ENCODE measurements around the gene R3HDM1. TPM values are rescaled to one million over a fixed set of nuclear protein-coding genes. Genes with fewer than 3 reads are reported as not detected.

The R3HDM1 gene
- total and polyA plus RNA-seq, 11 donors = 5.7 to 24.3 (median 17.0) TPM

DNA sequence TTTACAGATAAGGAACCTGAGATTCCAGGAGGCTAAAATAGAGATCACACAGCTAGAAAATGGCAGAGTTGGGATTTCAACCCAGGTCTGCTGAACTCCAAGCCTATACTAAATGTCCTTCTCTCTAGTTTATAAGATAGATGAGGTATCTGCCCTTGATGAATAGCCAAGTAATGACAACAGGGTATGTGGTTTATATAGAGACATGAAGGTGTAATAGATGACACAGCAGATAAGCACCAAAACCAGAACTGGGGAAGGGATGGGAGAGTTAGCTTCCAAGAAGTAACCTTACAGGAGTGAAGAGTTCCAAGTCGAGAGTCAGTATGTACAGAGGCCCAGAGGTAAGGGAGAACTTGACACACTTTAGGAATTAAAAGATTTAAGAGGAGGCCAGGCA lies 105.7 kb downstream of the R3HDM1 start:
- WGBS, 4 donors = 92 to 100% (median 95%) methylated on average over 1 of the region's 1 CpG
- intact Hi-C loops (cut with DNase I) = no loop called here
- H3K27ac ChIP-seq = no peak overlapping the region
- peaks cover 0 to 99% (median 54%) of the 10 kb centered on the region in 9 donors for H3K36me3 ChIP-seq
- TF ChIP-seq, protein P1, sequence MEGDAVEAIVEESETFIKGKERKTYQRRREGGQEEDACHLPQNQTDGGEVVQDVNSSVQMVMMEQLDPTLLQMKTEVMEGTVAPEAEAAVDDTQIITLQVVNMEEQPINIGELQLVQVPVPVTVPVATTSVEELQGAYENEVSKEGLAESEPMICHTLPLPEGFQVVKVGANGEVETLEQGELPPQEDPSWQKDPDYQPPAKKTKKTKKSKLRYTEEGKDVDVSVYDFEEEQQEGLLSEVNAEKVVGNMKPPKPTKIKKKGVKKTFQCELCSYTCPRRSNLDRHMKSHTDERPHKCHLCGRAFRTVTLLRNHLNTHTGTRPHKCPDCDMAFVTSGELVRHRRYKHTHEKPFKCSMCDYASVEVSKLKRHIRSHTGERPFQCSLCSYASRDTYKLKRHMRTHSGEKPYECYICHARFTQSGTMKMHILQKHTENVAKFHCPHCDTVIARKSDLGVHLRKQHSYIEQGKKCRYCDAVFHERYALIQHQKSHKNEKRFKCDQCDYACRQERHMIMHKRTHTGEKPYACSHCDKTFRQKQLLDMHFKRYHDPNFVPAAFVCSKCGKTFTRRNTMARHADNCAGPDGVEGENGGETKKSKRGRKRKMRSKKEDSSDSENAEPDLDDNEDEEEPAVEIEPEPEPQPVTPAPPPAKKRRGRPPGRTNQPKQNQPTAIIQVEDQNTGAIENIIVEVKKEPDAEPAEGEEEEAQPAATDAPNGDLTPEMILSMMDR (IDR thresholded peaks at IDR 0.05) = no peak
- ATAC-seq = no peak
- H3K4me1 ChIP-seq = no peaks in the 10 kb centered on the region
- H3K9me3 ChIP-seq = no peaks in the 10 kb centered on the region
- H3K4me3 ChIP-seq = no peak overlapping the region
- no peaks in the 10 kb centered on the region for H3K27me3 ChIP-seq
- no peak for DNase-seq

- intact Hi-C loops (cut with DNase I) = no loop called here
- no peaks in the 10 kb centered on the region for H3K4me1 ChIP-seq
- DNase-seq (no peak), ATAC-seq (no peak)
- peaks cover 0 to 99% (median 54%) of the 10 kb centered on the region in 9 donors for H3K36me3 ChIP-seq
- no peak overlapping the region for H3K27ac ChIP-seq
- TF ChIP-seq POLR2A (IDR thresholded peaks at IDR 0.05) = no peak
- TF ChIP-seq, protein P1 (IDR thresholded peaks at IDR 0.05) = no peak
- H3K9me3 ChIP-seq = no peaks in the 10 kb centered on the region
- no peak overlapping the region for H3K4me3 ChIP-seq
- no peaks in the 10 kb centered on the region for H3K27me3 ChIP-seq
- 88 to 92% (median 90%) methylated on average over 4 of the region's 4 CpGs for WGBS, 4 donors
These were observed 106.3 kb downstream of the R3HDM1 start for GRCh38 chr2:135637456-135638087.

- no peaks in the 10 kb centered on the region for H3K9me3 ChIP-seq
- no peaks in the 10 kb centered on the region for H3K27me3 ChIP-seq
- peaks cover 0 to 99% (median 54%) of the 10 kb centered on the region in 9 donors for H3K36me3 ChIP-seq
- intact Hi-C loops (cut with DNase I) = no loop called here
- ATAC-seq (no peak), DNase-seq (no peak)
- H3K4me1 ChIP-seq = no peaks in the 10 kb centered on the region
- TF ChIP-seq, protein P1 (IDR thresholded peaks at IDR 0.05) = no peak
- TF ChIP-seq POLR2A (IDR thresholded peaks at IDR 0.05) = no peak
- H3K4me3 ChIP-seq = no peak overlapping the region
- no peak overlapping the region for H3K27ac ChIP-seq
- WGBS, 4 donors = 71 to 77% (median 75%) methylated on average over 3 of the region's 3 CpGs
These were observed 107.5 kb downstream of the R3HDM1 start for GRCh38 chr2:135638825-135639224.

GRCh38 chr2:135641156-135642068 lies 110.1 kb downstream of the R3HDM1 start:
- Histone ChIP-seq H3K9me3 (no peaks in the 10 kb centered on the region), H3K27ac (no peak overlapping the region), H3K4me1 (no peaks in the 10 kb centered on the region), H3K4me3 (no peak overlapping the region), H3K27me3 (no peaks in the 10 kb centered on the region), H3K36me3 (peaks cover 0 to 94% (median 53%) of the 10 kb centered on the region in 9 donors)
- DNase-seq (no peak), ATAC-seq (no peak)
- no peak for TF ChIP-seq POLR2A (IDR thresholded peaks at IDR 0.05)
- intact Hi-C loops (cut with DNase I) = no loop called here
- WGBS, 4 donors = 95 to 96% (median 96%) methylated on average over 7 of the region's 7 CpGs

Data from heart left ventricle (tissue), 16 donors.